HG02981 (cell line): Measurements from ENCODE around the gene RNPEP.
"Not testable (repeated sequence)": the region's sequence is repeated elsewhere in the genome, so short reads cannot be mapped to it uniquely, and the experiment has no call there.

Experiments used
- ATAC-seq: cut with Tn5 transposase; IDR thresholded peaks from one replicate; pipeline ENCODE4 v1.9.1; 2021; ENCODE audit warnings: mild to moderate bottlenecking, moderate library complexity; ENCODE audit not compliant: unreplicated experiment

RNPEP gene

GRCh38 chr1:202009326-202010179 lies 27.1 kb downstream of the RNPEP start:
- ATAC-seq, result peak; percentile 30

- ATAC-seq, result peak; percentile 81
Observed at GRCh38 chr1:202010180-202011015, 27.9 kb downstream of the RNPEP start, which contains the start of gene ELF3. Gene ELF3 (plus strand): TSS chr1:202010587. CDS start chr1:202011137, 550 bp downstream.

- no peak for ATAC-seq
Observed at GRCh38 chr1:202011994-202012393, 29.5 kb downstream of the RNPEP start.

- ATAC-seq, result no peak
Observed at GRCh38 chr1:202012544-202013478, 30.4 kb downstream of the RNPEP start.

- no peak for ATAC-seq
Observed at GRCh38 chr1:202013603-202014002, 31.2 kb downstream of the RNPEP start.

GRCh38 chr1:202014060-202014459 lies 31.6 kb downstream of the RNPEP start:
- ATAC-seq, result no peak

GRCh38 chr1:202014915-202015661 lies 32.6 kb downstream of the RNPEP start:
- no peak for ATAC-seq

- no peak for ATAC-seq
Observed at GRCh38 chr1:202015662-202015937, 33.2 kb downstream of the RNPEP start.

GRCh38 chr1:202016022-202016810 lies 33.8 kb downstream of the RNPEP start:
- no peak for ATAC-seq

GRCh38 chr1:202016811-202017748 lies 34.6 kb downstream of the RNPEP start:
- ATAC-seq, result no peak

GRCh38 chr1:202017749-202018467 lies 35.5 kb downstream of the RNPEP start:
- no peak for ATAC-seq

- ATAC-seq, result no peak
Observed at GRCh38 chr1:202018468-202019234, 36.2 kb downstream of the RNPEP start.

- ATAC-seq, result not testable (repeated sequence)
Observed at GRCh38 chr1:202019235-202019558, 36.7 kb downstream of the RNPEP start.

- no peak for ATAC-seq
Observed at GRCh38 chr1:202023001-202023433, 40.6 kb downstream of the RNPEP start.

GRCh38 chr1:202029171-202029665 lies 46.8 kb downstream of the RNPEP start:
- no peak for ATAC-seq

- ATAC-seq, result no peak
Observed at GRCh38 chr1:202029727-202030126, 47.3 kb downstream of the RNPEP start.

GRCh38 chr1:202031796-202032195 lies 49.3 kb downstream of the RNPEP start:
- no peak for ATAC-seq
